GM15510 (cell line): ENCODE measurements around the gene GNGT2.

Experiments
- POLR2A ChIP-seq: IDR thresholded peaks from 3 replicates; pipeline ENCODE4 v1.6.1; 2011; ENCODE audit warnings: borderline replicate concordance; ENCODE audit not compliant: insufficient read length; ENCODE audit errors: extremely low read depth

GNGT2 gene

DNA sequence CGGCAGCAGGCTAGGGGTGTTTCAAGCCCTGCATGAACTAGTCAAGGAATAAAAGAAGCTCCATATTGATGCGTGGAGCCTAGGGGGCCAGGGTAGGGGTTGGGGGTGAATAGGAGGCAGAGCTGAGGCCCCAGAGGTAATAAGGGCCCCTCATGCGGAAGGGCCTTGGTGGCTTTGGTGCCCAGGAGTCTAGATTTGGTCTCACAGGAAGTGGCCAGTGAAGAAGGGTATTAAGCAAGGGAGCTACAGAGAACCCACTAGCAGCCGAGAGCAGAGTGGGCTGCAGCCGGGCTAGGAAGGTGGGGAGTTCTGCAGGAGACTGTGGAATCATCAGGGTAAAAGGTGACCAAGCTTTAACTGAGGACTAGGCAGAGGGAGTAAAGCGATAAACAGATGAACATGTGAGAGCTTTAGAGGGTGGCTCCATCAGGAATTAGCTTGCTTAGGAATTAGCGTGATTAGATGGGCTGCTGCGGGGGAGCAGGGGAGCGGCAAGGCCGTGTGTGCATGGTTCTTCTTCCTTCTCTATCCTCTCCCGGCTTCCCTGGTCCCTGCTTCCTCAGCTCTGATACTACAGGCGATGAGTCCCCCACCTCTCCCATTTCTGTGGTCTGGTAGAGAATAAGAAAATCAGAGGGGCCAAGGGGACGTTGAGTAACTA, 9.8 kb downstream of the GNGT2 start:
- no peak for TF ChIP-seq POLR2A

DNA sequence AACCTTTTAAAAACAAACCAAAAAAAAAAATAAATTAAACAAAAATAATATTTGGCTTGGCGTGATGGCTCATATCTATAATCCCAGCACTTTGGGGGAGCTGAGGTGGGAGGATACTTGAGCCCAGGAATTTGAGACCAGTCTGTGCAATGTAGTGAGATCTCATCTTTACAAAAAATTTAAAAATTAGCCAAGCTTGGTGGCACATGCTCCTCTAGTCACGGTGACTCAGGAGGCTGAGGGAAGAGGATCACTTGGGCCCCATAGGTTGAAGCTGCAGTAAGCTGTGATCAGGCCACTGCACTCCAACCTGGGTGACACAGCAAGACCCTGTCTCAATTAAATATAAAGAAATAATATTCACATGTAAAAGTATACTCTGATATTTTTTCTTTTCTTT, 12.2 kb downstream of the GNGT2 start:
- no peak for TF ChIP-seq POLR2A

DNA sequence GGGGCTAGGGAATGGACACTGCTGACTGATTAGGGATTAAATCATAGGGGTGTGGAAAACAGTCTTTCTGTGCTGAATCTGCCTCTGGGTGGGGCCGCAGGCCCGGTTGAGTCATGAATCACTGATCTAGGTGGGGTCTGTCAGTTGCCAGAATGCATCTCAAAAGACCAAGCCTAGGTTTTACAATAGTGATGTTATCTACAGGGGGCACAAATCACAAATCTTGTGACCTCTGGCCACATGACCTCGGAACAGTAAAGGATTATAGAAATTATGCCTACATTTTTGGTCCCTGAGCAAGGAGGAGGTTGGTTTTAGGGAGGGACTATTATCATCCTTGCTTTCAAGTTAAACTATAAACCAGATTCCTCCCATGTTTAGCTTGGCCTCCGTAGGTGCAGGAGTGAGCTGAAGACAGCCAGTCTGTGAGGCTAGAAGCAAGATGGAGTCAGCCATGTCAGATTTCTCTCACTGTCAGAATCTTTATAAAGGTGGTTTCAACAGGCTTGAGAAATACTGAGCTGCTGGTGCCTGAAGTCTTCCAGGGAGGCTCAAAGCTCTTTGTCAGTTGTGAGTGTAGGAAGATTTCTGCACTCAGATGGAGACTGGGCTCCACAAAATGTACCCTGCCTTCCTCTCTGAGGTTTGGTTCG, 12.9 kb downstream of the GNGT2 start:
- no peak for TF ChIP-seq POLR2A

DNA sequence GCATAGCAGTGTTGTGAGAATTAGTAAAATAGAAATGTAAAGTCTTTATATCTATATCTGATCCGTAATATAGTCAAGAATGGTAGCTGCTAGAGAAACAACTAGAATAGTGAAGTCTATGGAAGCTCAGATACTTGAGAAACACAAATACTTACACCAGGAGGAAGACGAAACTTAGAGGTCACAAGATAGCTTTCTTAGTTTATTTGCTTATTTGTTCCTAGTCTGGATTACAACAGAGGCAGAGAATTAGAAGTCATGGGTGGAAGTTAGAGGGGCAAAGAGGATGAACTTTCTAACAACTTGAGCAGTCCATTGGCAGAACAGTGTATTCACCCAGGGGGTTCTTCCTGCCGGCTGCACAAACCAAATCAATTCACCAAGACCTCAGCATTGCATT, 13.9 kb downstream of the GNGT2 start:
- TF ChIP-seq POLR2A = no peak

DNA sequence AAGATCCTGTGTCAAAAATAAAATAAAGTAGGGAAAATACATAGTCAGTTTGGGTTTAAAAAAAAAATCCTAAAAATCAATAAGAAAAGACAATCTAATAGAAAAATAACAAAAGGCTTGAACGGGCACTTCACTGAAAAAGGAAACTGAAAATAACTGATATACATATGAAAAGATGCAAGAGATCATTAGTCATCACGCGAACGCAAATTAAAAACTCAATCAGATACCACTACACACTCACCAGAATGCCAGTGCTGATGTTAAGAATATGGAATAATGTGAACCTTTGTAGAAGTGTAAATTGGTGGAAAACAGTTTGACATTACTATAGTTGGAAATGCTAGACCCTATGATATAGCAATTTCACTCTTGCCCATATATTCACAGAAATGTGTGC, 14.6 kb downstream of the GNGT2 start:
- TF ChIP-seq POLR2A = no peak

DNA sequence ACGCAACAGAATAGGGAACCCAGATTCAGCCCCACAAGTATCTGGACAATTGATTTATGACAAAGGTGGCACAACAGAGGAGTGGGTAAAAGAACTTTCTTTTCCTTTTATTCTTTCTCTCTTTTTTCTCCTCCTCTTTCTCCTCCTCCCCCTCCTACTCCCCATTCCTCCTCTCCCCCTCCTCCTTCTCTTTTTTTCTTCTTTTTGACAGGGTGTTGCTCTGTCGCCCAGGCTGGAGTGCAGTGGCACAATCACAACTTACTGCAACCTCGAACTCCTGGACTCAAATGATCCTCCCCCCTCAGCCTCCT, 16.1 kb downstream of the GNGT2 start:
- TF ChIP-seq POLR2A = no peak

DNA sequence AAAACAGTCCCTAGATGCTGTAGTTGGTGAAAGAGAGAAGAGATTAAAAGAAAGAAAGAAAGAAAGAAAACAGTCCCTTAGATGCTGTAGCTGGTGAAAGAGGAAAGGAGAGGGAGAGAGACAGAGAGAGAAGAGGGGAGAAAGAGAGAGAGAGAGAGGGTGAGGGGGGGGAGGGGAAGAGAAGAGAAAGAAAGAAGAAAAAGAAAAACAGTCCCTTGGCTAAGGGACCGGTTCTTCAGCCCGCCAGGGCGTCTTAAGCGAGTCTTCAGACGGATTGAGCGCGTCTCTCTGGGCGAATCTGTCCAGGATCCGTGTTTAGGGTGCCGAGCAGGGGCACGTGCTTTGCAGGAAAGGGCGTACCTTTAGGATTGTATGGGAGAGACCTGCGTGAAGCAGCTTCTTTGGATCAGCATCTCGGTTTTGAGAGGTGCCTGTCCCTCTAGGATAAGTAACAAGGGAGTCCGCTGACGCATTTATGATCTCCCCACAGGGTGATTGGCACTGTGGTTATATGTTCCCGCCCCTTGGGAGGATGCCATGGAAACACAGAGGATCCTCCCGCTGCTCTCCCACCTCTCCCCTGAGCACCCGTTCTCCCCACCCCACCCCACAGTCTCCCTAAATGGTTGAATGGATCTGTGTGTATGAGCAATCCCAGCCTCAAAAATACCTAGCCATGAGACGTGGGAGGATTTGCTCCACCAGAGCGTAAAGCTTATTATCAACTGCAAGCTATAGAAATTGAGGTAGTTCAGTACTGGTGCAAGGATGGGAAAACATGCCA, 16.7 kb downstream of the GNGT2 start:
- TF ChIP-seq POLR2A = peak; percentile 42

DNA sequence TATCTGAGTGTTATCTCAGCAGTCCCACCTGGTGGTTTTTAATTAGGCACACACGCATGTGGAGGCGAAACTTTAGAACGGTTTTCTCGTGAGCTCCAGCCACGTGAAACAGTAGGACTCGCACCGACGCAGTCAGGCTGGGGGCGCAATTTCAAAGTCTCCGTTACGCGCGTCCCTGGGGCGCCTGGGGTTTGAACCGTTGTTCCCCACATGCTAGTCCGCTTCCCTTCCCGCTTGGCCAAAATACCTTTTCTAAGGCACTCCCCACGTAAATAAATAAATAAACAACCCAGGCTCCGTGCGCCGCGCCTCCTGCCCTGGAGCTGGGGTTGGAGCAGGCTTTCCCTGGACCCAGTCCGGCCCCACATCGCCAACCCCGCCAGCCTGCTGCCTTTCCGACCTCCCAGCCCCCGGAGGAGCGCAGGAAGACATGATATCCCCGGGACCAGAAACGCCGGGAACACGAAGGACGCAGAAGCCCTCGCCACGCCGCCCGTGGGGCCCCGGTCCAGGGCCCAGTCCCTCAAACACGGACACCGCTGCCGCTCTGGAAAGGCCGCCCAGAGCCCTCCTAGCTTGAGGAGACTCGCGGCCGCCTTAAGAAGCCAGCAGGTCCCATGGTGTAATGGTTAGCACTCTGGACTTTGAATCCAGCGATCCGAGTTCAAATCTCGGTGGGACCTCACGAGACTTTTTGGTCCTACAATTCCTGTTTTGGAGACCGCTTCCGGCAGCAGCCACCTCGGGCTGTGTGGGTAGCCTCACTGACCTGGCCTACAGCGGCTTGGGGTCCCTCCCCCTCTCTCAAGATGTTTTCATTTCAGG, 18.2 kb downstream of the GNGT2 start:
- peak; percentile 38 for TF ChIP-seq POLR2A

DNA sequence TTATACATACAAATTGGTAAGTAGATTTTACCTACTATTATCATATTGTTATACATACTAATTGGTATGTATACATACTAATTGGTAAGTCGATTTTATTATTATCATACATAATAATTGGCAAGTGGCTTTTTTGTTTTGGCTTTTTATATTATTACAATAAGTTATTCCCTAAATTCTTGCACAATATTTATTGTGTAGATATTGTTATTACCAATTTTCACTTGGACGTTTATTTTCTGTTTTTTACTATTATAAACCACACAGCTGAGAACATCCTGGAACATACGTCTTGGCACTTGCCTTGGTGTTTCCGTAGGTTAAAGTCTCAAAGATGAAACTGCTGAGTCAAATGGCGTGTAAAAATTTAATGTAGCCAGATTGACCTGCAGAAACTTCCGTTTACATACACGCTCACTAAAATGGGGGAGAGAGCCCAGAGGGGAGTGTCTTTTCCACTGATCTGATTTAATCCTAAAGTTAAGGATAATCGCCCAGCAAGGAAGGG, 18.9 kb downstream of the GNGT2 start:
- no peak for TF ChIP-seq POLR2A

DNA sequence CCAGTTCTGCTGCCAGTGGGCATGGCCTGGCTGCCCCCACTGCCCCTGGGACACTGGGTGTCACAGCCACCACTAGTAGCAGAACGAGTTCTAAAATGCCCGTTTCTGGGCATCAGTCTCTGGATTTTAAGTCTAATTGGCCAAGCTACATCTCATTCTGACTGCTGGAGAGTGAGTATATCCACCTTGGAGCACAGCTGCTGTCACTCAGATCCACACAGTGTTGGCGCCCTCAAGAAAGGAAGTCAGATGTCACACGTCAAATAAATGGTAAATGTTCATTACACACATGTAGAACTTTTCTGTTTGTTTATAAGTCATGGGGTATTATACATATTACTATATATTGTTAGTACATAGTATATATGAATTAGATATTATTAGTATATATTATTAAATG, 19.4 kb downstream of the GNGT2 start:
- TF ChIP-seq POLR2A = no peak

DNA sequence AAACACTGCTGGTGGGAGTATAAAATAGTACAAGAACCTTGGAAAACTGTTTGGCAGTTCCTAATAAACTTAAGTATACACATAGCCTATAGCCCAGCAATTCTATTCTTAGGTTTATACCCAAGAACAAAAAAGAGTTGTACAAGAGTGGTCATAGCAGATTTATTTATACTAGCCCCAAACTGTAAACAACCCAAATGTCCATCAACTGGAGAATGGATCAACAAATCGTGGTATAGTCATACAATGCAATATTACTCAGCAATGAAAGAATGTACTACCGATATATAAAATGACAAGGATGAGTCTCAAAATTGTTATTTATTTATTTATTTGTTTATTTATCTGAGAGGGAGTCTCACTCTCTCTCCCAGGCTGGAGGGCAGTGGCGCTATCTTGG, 23.1 kb downstream of the GNGT2 start:
- TF ChIP-seq POLR2A = no peak

DNA sequence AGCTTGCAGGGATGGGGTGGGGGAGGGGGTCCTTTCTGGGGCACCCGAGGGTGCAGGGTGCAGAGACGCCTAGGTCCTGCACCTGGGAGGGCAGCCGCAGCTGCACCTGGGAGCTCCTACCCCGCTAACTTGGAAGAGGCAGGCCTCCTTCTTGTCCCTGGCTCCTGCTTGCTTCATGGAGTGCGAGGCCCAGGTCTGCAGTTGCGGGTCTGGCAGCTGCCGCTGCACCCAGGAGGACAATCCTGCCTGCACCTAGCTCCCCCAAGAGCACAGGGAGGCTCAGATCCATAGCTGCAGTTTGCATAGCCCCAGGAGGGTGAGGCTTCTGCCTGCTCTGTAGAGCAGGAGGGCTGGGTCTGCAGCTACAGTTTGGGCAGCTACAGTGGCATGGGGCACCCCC, 26.6 kb downstream of the GNGT2 start:
- TF ChIP-seq POLR2A = no peak

DNA sequence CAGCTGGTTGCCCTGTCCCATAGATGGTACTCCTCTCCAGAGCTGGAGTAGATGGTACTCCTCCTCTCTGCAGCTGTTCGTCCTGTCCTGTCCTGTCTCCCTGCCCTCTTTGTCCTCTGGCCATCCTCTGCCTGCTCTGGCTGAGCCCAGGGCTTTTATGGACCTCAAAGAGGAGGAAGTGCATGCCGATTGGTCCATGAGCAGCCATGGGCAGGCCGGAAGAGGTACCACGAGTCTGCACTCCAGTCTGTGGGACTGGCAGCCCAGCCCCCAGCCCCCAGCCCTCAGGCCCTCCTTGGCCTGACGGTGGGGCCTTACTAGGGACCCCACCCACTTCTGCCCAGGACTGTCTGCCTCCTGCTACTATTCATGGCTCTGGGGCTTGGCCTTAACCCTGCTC, 27.0 kb downstream of the GNGT2 start:
- TF ChIP-seq POLR2A = no peak

DNA sequence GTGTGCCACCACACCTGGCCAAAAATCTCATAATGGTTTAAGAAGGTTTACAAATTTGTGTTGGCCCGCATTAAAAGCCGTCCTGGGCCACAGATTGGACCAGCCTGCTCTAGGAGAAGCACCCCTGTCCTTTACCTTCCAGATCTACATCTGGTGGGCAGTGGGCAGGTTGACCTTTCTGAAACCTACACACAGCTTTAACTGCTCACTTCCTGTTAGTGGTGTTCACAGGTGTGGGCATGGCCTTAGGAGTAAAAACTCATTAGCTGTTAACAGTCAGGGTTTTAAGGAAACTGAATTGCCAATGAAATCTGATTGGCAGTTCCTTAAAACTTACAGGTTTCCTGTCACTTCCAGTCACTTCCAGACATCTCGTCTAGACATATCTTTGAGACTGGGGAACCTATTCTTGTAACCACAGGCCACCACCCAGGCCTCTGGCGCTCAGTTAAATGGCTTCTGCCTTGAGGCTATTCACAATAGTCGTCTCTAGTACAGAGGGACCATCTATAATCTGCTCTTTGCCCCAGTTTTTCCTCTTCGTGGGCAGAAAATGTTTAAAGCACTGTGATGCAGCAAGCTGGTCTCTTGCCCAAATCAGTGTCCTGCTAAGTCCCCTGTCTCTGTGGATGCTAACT, 29.3 kb downstream of the GNGT2 start:
- TF ChIP-seq POLR2A = no peak

DNA sequence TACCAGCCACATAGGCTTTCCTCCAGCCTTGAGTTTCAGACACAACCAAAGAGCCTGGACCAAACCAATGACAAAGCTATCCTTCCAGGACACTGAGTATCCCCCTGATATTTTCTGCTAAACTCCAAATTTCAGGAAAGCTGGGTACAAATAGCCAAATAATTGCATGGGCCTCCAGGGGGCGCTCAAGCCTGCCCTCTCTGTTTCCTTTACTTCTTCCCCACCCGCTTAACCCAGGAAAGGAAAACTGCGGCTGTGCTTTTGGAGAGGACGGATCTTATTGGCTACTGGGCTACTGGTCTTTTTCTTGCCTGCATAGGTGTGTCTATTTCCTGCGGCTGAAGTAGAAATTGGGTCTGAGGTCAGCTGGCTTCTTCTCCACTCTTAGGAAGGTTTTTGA, 30.1 kb downstream of the GNGT2 start:
- TF ChIP-seq POLR2A = no peak

DNA sequence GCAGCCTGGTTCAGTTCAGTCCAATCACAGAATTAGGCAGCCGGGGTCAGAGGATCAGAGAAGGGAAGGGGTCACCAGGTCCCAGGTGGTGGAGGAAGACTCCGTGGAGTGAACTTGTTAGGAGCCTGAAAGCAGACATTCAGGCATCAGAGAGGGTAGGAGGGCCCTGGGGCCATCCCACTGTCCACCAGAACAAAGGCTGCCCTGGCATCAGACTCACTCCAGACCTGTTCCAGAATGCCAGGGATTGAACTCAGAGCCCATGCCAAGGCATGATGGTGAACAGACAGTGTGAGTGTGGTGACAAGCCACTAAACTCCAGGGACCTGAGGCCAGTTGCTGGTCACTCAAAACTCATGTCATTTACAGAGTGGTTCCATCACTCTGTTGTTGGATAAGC, 40.2 kb downstream of the GNGT2 start:
- TF ChIP-seq POLR2A = no peak

DNA sequence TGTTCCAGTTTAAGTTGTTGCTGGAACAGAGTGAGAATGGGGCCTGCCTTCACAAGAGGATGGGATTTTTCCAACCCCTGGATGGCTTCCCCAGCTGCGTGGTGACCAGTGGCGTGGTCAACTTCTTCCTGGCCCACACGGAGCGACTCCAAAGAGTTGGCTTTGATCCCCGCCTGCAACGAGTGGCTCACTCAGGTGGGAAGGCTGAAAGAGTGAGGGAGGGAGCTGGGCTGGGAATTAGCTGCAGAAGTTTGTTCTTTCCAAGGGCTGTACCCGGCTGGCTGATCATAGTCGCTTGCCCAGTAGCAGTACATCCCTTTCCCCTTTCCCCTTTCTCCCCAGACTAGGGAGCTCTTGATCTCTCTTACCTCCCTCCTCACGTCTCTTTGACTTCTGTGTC, 41.7 kb downstream of the GNGT2 start:
- TF ChIP-seq POLR2A = no peak
